Activated T-helper 1 cell treated with anti-CD3 and anti-CD28 coated beads, Interleukin-12 subunit alpha, Interleukin-12 subunit beta, Interleukin-2, Interleukin-4 antibody, amounts not matched to agents 30 ng/mL and 10 ng/mL and 1 ng/mL, durations not matched to agents 14 hours and 24 hours and 36 hours (primary cell): ENCODE results near the gene TAOK1. TPM values are rescaled to one million over a fixed set of nuclear protein-coding genes. Genes with fewer than 3 reads are reported as not detected.

Experiments used
- DNase-seq: peaks from one replicate; pipeline ENCODE4 v3.0.0; 2021; ENCODE audit warnings: low spot score
- H3K27ac Mint-ChIP-seq: one replicate; pipeline ENCODE4 v1.8.0; 2021; ENCODE audit warnings: mild to moderate bottlenecking, mixed read lengths
- H3K27me3 Mint-ChIP-seq: one replicate; pipeline ENCODE4 v1.8.0; 2022; ENCODE audit warnings: mild to moderate bottlenecking, moderate library complexity, mixed read lengths; ENCODE audit not compliant: insufficient read depth
- H3K36me3 Mint-ChIP-seq: one replicate; pipeline ENCODE4 v1.8.0; 2021; ENCODE audit warnings: low read depth, mixed read lengths
- H3K4me1 Mint-ChIP-seq: one replicate; pipeline ENCODE4 v1.8.0; 2021; ENCODE audit warnings: low read depth, mixed read lengths
- H3K4me3 Mint-ChIP-seq: one replicate; pipeline ENCODE4 v1.8.0; 2021; ENCODE audit warnings: mild to moderate bottlenecking, moderate library complexity, mixed read lengths
- H3K9me3 Mint-ChIP-seq: one replicate; pipeline ENCODE4 v1.8.0; 2021; ENCODE audit warnings: mixed read lengths
- intact Hi-C: fragments of 100-400 bp; cut with micrococcal nuclease; formaldehyde crosslinking; loops from one replicate; pipeline ENCODE4 v1.15.1; 2024
- total RNA-seq: library from RNA; stranded (reverse); gene quantifications from 2 replicates; pipeline ENCODE4 v1.2.3, GENCODE V29; 2022

Gene TAOK1
- total RNA-seq, 1 donor from 2014 or later = 46.9 TPM

DNA sequence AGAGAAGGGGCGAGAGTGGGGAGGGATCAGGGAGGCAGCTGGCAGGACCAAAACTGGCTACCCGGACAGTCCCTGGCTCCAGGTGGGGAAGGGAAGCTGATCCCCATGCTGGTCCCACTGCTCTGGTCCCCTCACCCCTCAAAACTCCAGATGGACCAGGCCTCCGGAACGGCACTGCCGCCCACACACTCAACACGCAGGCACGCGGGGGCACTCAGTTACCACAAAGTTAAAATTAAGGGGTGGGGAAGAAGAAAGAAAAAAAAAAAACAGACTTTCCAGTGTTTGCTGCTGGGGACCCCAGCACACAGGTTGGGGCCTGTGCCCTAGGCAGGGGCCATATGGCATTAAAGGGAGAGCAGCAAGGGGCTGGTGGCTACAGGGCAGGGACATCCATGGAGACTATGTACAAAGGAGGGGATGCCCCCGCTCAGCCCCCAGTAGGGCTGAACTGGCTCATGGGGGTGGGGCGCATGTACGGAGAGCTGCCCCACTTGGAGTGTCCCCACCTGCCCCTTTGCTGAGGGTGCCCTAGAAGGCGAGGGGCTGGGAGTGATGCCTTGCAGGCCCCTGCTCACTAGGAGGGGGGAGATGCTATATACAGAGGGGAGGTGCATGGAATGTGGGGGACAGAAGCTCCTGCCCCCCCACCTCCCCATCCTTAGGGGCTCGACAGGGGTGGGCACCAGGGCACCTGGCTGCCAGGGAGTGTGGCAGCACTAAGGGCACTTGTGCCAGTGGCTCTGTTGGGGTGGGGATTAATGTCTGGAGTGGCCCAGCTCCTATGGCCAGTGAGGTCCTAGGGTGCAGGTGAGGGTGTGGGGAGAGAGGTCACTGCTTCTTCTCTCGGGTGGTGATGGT is 183.9 kb downstream of the TAOK1 start:
- Mint-ChIP-seq H3K9me3 (no peaks in the 10 kb centered on the region), H3K27ac (no peak overlapping the region), H3K4me3 (no peak overlapping the region), H3K36me3 (peaks cover 34% of the 10 kb centered on the region), H3K27me3 (no peaks in the 10 kb centered on the region), H3K4me1 (peaks cover 3% of the 10 kb centered on the region)
- no peak for DNase-seq
- intact Hi-C loops = no loop called here

DNA sequence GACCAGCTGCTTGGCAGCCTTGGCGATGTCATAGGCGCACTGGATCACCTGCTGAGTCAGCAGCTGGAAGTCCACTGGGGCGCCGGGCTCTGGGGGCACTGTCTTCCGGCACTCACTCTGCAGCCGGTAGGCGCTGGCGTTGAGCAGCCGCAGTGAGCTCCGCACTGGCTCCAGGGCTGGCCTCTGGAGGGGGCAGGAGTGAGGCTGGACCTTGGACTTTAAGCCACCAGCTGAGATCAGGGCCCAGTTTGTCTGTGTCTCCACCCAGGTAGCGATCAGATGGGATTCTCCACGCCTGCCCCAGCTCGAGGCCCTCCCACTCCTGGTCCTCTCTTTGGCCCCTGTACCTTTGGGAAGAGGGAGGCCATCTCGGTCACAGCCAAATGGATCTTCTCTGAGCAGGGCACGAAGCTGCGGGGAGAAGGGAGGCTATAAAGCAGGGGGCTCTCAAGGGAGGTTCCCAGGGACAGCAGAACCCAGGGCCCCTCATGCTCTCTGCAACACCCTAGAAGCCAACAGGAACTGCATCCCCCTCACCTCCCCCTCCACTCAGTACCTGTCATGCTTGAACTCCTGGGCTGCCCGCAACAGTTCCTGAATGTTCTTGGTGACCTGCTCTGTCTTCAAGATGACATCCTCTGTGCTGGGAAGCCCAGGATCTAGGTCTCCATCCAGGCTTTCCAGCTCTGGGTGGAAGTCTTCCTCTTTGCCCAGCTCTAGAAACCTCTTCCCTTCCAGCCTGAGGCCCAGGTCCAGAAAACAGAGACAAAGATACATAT is 184.8 kb downstream of the TAOK1 start:
- no peak overlapping the region for H3K27ac Mint-ChIP-seq
- DNase-seq = no peak
- peaks cover 36% of the 10 kb centered on the region for H3K36me3 Mint-ChIP-seq
- peaks cover under 1% of the 10 kb centered on the region for H3K4me1 Mint-ChIP-seq
- no peak overlapping the region for H3K4me3 Mint-ChIP-seq
- no peaks in the 10 kb centered on the region for H3K9me3 Mint-ChIP-seq
- intact Hi-C loops = no loop called here
- no peaks in the 10 kb centered on the region for H3K27me3 Mint-ChIP-seq

DNA sequence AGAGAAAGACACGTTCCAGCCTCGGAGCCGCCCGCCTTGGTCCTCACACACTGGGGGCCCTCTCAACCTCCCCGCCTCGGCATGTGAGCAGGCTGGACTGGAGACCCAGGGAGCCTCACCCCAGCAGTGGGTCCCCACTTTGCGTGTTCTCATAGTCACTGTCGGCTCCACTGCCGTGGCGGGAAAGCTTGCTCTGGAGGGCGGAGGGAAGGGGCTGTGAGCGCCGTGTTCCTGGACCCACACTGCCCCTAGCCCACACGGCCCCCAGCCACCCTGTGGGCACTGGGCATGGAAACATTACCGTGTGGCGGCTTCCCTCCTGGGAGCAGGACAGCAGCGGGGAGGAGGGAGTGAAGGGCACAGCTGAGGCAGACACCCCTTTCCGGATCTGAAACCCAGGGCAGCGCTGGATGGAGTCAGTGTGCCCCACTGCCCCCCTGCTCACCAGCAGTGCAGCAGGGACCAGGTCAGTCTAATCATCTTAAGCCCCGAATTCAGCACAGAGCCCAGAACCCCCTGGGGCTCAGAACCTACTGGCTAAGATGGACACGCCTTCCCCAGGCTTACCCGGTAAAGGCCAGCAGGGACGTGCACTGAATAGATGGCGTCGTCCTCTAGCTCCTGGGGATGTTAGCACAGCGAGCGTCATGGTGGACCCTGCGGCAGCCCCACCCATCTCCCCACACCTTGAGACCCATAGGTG is 185.5 kb downstream of the TAOK1 start:
- Mint-ChIP-seq H3K27me3 (no peaks in the 10 kb centered on the region), H3K36me3 (peaks cover 39% of the 10 kb centered on the region), H3K9me3 (no peaks in the 10 kb centered on the region), H3K4me1 (peaks cover 8% of the 10 kb centered on the region), H3K4me3 (no peak overlapping the region), H3K27ac (no peak overlapping the region)
- intact Hi-C loops = no loop called here
- DNase-seq = no peak

DNA sequence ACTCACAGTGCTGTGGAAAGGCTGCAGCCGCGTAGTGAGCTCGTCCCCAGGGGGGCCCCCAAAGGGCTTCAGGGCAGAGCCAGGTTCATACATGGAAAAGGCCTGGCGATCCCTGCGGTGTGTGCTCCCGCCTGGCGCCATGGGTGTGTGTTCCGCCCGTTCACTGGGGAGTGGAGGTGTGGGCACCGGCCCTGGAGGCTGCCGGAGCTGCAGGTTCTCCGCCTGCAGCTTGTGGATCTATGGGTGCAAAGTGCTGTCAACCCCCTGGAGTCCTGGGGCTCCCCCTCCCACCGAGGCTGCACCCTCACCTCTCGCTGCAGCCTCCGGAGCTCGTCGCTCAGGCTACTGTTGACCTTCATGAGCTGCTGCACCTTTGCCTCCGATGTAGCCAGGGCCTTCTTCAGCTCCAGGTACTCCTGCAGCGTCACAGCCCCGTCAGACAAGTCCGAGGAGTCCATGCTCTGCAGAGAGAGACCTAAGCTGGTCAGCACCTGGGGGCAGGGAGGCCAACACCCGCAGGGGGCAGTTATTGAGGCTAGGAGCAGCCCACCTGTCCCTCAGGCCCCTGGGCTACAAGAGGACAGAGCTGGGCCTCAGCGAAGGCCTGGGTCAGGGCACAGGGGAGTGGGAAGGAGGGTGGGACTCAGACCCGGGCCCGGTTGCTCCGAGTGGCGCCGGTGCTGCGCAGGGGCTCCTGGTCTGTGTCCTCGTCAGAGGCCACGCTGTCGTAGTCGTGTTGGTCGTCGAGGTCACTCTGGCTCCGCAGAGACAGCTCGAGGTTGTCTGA is 186.2 kb downstream of the TAOK1 start:
- intact Hi-C loops = no loop called here
- Mint-ChIP-seq H3K9me3 (no peaks in the 10 kb centered on the region), H3K27ac (no peak overlapping the region), H3K27me3 (no peaks in the 10 kb centered on the region), H3K4me1 (peaks cover 8% of the 10 kb centered on the region), H3K36me3 (peaks cover 38% of the 10 kb centered on the region), H3K4me3 (no peak overlapping the region)
- DNase-seq = no peak

DNA sequence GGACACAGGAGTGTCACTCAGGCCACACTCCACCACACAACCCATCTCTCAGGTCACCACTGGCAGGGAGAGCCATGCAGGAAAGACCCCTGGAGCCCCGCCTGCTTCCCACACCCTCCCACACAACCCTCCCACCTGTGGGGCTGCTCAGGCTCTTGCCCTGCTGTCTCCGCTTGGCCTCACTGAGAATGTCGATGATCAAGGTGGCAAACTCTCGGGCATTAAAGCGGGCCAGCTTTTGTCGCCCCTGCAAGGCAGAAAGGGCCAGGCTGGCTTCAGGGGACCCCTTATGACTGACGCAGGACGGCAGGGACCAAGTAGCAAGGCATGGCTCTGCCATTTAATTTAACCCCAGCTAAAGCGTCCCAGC is 186.8 kb downstream of the TAOK1 start:
- no peak for DNase-seq
- peaks cover 41% of the 10 kb centered on the region for H3K36me3 Mint-ChIP-seq
- peaks cover 8% of the 10 kb centered on the region for H3K4me1 Mint-ChIP-seq
- H3K4me3 Mint-ChIP-seq = no peak overlapping the region
- H3K27ac Mint-ChIP-seq = no peak overlapping the region
- H3K9me3 Mint-ChIP-seq = no peaks in the 10 kb centered on the region
- H3K27me3 Mint-ChIP-seq = no peaks in the 10 kb centered on the region
- intact Hi-C loops = no loop called here

DNA sequence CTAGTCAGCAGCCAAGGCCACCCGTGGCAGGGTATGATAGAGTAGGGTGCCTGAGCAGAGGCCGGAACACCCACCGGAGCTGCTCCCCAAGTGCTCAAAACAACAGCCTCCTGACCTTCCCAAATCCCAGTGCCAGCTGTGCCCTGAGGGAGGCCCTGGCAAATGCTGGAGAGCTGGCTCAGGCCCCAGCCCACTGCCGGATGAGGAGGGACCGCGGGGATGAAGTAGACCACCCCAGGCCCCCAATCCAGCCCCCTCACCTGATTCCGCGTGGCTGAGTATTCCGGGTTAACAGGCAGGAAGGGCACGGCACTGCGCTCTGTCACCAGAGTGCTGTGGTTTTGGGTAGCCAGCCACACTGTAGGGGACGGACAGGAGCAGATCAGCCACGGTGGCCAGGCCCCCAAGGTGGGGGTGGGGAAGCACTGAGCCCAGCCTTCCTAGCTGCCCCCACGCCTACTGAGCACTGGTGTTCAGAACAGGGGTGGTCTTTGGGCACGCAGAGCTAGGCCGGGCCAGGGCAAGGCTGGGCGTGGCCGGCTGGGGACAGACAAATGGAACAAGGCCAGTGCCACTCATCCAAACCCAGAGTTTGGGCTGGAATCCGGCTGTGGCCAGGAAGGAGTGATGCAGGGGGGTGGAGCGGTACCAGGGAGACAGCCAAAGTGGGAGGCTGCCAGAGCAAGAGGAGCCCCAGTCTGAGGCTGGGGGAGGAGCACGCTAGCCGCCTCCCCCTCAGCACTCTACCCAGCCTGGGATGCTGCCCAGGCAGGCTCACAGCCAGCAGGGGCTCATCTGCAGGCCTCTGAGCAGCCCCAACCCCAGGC is 187.4 kb downstream of the TAOK1 start:
- H3K4me1 Mint-ChIP-seq = peaks cover 8% of the 10 kb centered on the region
- H3K27me3 Mint-ChIP-seq = no peaks in the 10 kb centered on the region
- intact Hi-C loops = no loop called here
- DNase-seq = no peak
- peaks cover 45% of the 10 kb centered on the region for H3K36me3 Mint-ChIP-seq
- H3K9me3 Mint-ChIP-seq = no peaks in the 10 kb centered on the region
- H3K27ac Mint-ChIP-seq = no peak overlapping the region
- H3K4me3 Mint-ChIP-seq = no peak overlapping the region

DNA sequence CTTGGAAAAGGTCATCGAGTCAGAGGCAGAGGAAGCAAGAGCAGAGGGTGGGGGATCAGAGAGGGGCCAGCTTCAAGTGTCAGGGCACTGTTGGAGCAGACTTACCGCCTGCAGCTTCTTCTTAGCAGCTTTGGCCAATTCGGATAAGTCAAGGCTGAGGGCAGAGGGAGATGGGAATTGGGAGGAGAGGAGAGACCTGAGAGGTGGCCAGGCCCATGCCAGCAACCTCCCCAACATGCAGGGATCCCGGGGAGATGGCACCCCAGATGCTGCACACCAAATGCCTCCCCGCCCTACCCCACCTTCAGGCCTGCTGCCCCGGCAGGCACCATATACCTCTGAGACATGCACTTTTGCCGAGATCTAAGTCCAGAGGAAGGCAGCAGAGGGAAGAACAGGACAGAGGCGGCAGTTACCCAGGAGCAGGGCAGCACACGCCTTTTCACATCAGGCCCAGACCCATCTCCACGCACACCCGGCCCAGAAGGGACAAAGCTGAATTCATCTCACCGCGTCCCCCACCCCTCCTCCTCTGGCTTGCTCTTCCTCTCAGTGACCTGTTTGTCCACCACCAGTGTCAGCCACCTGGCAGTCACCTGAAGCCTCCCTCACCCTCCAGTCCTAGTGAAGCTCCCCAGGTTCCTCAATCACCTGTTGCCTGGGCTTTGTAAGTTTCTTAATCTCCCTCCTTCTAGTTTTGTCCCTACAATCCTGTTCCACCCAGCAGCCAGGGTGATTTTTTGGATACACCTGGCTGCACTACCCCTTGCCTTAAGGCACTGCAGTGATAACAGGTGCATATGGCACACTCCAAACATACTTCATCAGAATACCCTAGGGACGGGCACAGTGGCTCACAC is 188.7 kb downstream of the TAOK1 start:
- intact Hi-C loops = no loop called here
- Mint-ChIP-seq H3K27me3 (no peaks in the 10 kb centered on the region), H3K4me3 (no peak overlapping the region), H3K27ac (no peak overlapping the region), H3K36me3 (peaks cover 36% of the 10 kb centered on the region), H3K9me3 (no peaks in the 10 kb centered on the region), H3K4me1 (peaks cover 11% of the 10 kb centered on the region)
- no peak for DNase-seq

DNA sequence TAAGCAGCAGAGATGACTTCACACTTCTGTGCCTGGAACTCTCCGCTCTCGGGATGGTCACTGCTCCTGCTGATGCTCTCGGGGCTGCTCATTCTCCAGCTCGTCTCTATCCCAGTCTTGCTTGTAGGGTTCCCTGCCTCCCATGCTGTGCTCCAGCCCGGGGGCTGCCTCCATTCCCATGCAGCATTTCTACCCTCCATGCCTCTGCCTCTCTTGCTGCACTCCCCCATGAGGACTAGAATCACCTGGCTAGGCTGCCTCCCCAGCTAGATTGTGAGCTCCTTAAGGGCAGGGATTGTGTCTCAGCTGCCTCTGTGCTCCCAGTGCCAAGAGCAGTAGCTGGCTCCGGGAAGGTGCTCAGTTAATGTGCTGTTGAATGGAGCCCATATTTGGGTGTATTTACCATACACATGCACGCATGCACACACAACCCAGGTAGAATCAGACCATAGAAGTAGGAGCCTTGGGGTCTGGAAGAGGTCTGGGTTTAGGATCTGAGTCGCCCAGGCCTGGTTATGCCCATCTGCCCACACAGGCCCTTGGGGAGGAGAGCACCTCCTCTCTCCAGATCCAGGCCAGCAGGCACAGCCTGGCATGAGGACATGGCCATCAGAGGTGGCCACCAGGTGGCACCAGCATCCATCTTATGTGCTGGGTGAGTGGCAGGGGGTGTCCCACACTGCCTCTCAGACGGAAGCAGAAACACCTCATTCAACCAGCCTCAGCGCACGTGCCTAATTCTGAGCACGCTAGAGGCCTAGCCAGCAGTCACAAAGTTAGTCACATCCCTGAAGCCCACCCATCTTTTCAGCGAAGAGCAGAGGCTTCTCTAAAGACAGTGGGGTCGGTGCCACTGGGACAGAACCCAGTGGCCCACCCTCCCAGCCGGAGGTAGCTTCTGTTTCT is 190.0 kb downstream of the TAOK1 start:
- H3K36me3 Mint-ChIP-seq = peaks cover 29% of the 10 kb centered on the region
- intact Hi-C loops = loop anchor here (1.0 kb wide), 4 partner anchors 9 to 351 kb away; partner anchors contain the start of gene GIT1

DNA sequence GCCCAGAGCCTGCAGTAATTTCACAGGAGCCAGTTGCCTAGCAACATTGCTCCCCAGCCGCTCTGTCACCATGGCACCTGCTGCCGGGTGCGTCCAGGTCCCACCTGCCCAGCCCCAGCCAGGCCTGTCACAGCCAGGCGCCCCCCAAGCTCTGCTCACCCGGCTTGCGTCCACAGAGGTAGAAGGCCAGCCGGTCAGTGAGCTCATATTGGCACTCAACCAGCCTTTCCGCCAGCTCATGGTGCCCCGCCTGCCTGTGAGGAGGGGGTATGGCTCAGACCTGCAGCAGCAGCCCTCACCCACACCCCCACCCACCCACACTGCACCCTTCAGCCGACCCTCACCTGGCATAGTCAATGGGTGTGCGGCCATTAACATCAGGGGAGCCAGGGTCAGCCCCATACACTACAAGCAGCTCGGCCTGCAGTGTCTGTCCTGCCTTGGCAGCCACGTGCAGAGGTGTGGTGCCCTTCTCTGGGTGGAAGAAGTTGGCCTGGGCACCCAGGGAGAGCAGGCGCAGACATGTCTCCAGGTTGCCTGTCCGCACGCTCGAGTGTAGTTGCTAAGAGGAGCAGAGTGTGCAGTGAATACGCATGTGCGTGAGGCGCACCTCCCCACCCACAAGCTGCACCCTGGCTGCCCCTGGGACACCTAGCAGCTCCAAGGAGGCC is 191.6 kb downstream of the TAOK1 start:
- H3K4me3 Mint-ChIP-seq = no peak overlapping the region
- peaks cover 25% of the 10 kb centered on the region for H3K36me3 Mint-ChIP-seq
- DNase-seq = no peak
- H3K9me3 Mint-ChIP-seq = no peaks in the 10 kb centered on the region
- peaks cover 39% of the 10 kb centered on the region for H3K4me1 Mint-ChIP-seq
- H3K27me3 Mint-ChIP-seq = no peaks in the 10 kb centered on the region
- no peak overlapping the region for H3K27ac Mint-ChIP-seq
- intact Hi-C loops = no loop called here

More for the DNA sequence above, 190.0 kb downstream of the TAOK1 start:
- no peaks in the 10 kb centered on the region for H3K9me3 Mint-ChIP-seq
- peaks cover 23% of the 10 kb centered on the region for H3K4me1 Mint-ChIP-seq
- H3K27me3 Mint-ChIP-seq = no peaks in the 10 kb centered on the region
- DNase-seq = peak; percentile 79
- peak overlapping the region; percentile 90 for H3K27ac Mint-ChIP-seq
- no peak overlapping the region for H3K4me3 Mint-ChIP-seq

DNA sequence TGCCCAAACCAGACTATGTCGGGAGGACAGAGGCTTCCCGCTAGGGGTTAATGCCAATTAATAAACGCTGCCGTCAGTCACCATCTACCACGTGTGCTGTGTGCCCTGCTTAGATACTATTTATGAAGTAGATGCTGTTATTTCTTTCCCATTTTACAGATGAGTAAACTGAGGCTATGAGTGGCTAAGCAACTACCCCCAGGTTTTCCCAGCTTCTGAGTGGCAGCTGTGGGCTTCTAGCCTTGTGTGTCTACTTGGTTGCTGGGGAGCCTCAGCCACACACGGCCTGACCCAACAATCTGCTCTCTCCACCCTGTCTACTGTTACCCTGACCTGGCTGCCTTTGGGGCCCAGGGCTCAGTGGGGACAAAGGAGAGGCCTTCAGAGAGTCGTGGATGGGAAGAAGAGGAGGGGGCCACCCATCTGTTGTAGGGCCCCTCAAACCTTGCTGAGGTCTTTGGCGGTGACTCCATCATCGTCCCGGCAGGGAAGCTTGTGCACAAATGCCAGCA is 192.1 kb downstream of the TAOK1 start:
- intact Hi-C loops = no loop called here
- peak overlapping the region; percentile 9 for H3K4me3 Mint-ChIP-seq
- peaks cover 45% of the 10 kb centered on the region for H3K4me1 Mint-ChIP-seq
- DNase-seq = no peak
- no peaks in the 10 kb centered on the region for H3K27me3 Mint-ChIP-seq
- H3K9me3 Mint-ChIP-seq = no peaks in the 10 kb centered on the region
- H3K36me3 Mint-ChIP-seq = peaks cover 25% of the 10 kb centered on the region
- no peak overlapping the region for H3K27ac Mint-ChIP-seq
